OCI-LY7 (cell line): ENCODE measurements around the gene ACOX1.

Experiments used
- CTCF ChIP-seq: fragments of 200-600 bp; sonication (generic); conservative IDR thresholded peaks from 2 replicates; pipeline ENCODE4 v1.5.1; 2014; ENCODE audit warnings: mild to moderate bottlenecking, antibody characterized with exemption, low read length, moderate library complexity, mixed read lengths
- EZH2phosphoT487 ChIP-seq: fragments of 200-600 bp; sonication (generic); IDR thresholded peaks from 2 replicates; pipeline ENCODE4 v1.6.1; 2018; ENCODE audit warnings: low read depth, borderline replicate concordance, mild to moderate bottlenecking, mixed run types, antibody characterized with exemption, low read length, moderate library complexity, mixed read lengths

- no peak for TF ChIP-seq CTCF
- TF ChIP-seq EZH2phosphoT487, result no peak
Measured at GRCh38 chr17:76009447-76009846, 30.5 kb upstream of the ACOX1 start.
